CD4-positive, CD25-positive, alpha-beta regulatory T cell (primary cell): ENCODE results near the gene AGFG1. TPM values are rescaled to one million over a fixed set of nuclear protein-coding genes. Genes with fewer than 3 reads are reported as not detected.

Experiments used
- ATAC-seq, 2 donors: fragments of 150-1000 bp; cut with Tn5 transposase; one replicate each; pipeline ENCODE4 v1.10.0; 2021; ENCODE audit warnings: low read depth in 2 of 2, moderate number of reproducible peaks in 2 of 2, moderate library complexity in 1 of 2
- DNase-seq, 3 donors: peaks; one replicate each; pipeline versions ENCODE4 v3.0.0 to v3.0.0-alpha.2; 2012 to 2022; ENCODE audit warnings: mixed read lengths in 1 of 3
- H3K27ac ChIP-seq: one replicate; pipeline ENCODE4 v1.7.0; 2013; ENCODE audit warnings: mild to moderate bottlenecking, low read length; ENCODE audit not compliant: insufficient read depth, poor library complexity, severe bottlenecking
- H3K27me3 ChIP-seq: one replicate; pipeline ENCODE4 v1.7.0; 2013; ENCODE audit warnings: low read length; ENCODE audit not compliant: control insufficient read depth, insufficient read depth
- H3K36me3 ChIP-seq: one replicate; pipeline ENCODE4 v1.7.0; 2013; ENCODE audit warnings: mild to moderate bottlenecking, low read length, moderate library complexity; ENCODE audit not compliant: control insufficient read depth, insufficient read depth
- H3K4me1 ChIP-seq: 2 replicates; pipeline ENCODE4 v1.7.0; 2013; ENCODE audit warnings: mild to moderate bottlenecking, low read length; ENCODE audit not compliant: insufficient read depth, control insufficient read depth, poor library complexity, severe bottlenecking
- H3K4me3 ChIP-seq: one replicate; pipeline ENCODE4 v1.7.0; 2013; ENCODE audit warnings: low read depth, mild to moderate bottlenecking, low read length, moderate library complexity
- H3K9me3 ChIP-seq, 2 experiments: 1 replicate in 1 of 2; 2 replicates in 1 of 2; pipeline ENCODE4 v1.7.0; 2013; ENCODE audit warnings: low read length in 2 of 2, mild to moderate bottlenecking in 1 of 2, moderate library complexity in 1 of 2; ENCODE audit not compliant: control insufficient read depth in 2 of 2
- H3K27ac Mint-ChIP-seq, 3 donors: one replicate each; pipeline ENCODE4 v1.8.0; 2020 to 2022; ENCODE audit warnings: mild to moderate bottlenecking in 3 of 3, mixed read lengths in 3 of 3, moderate library complexity in 2 of 3
- H3K27me3 Mint-ChIP-seq: one replicate; pipeline ENCODE4 v1.8.0; 2022; ENCODE audit warnings: mild to moderate bottlenecking, mixed read lengths
- H3K36me3 Mint-ChIP-seq: one replicate; pipeline ENCODE4 v1.8.0; 2020; ENCODE audit warnings: mixed read lengths
- H3K4me1 Mint-ChIP-seq, 4 donors: one replicate each; pipeline ENCODE4 v1.8.0; 2020 to 2022; ENCODE audit warnings: mixed read lengths in 4 of 4, mild to moderate bottlenecking in 1 of 4
- H3K4me3 Mint-ChIP-seq, 4 donors: one replicate each; pipeline ENCODE4 v1.8.0; 2020 to 2022; ENCODE audit warnings: mild to moderate bottlenecking in 4 of 4, mixed read lengths in 4 of 4, moderate library complexity in 3 of 4
- H3K9me3 Mint-ChIP-seq, 7 donors: one replicate each; pipeline ENCODE4 v1.8.0; 2020 to 2022; ENCODE audit warnings: mixed read lengths in 7 of 7, mild to moderate bottlenecking in 3 of 7, moderate library complexity in 2 of 7
- polyA plus RNA-seq, 4 donors: library from polyadenylated mRNA; unstranded; fragments of 300-500 nt; fragmentation: Illumina TruSeq; gene quantifications; one replicate each; pipeline ENCODE4 v1.2.3, GENCODE V29; 2021
- total RNA-seq: library from RNA; stranded (reverse); gene quantifications from one replicate; pipeline ENCODE4 v1.2.3, GENCODE V29; 2022

AGFG1 gene, protein sequence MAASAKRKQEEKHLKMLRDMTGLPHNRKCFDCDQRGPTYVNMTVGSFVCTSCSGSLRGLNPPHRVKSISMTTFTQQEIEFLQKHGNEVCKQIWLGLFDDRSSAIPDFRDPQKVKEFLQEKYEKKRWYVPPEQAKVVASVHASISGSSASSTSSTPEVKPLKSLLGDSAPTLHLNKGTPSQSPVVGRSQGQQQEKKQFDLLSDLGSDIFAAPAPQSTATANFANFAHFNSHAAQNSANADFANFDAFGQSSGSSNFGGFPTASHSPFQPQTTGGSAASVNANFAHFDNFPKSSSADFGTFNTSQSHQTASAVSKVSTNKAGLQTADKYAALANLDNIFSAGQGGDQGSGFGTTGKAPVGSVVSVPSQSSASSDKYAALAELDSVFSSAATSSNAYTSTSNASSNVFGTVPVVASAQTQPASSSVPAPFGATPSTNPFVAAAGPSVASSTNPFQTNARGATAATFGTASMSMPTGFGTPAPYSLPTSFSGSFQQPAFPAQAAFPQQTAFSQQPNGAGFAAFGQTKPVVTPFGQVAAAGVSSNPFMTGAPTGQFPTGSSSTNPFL
- total RNA-seq: 64.0 TPM
- polyA plus RNA-seq: 10 to 100 TPM; 14.9 to 28.7 (median 20.2) TPM

DNA sequence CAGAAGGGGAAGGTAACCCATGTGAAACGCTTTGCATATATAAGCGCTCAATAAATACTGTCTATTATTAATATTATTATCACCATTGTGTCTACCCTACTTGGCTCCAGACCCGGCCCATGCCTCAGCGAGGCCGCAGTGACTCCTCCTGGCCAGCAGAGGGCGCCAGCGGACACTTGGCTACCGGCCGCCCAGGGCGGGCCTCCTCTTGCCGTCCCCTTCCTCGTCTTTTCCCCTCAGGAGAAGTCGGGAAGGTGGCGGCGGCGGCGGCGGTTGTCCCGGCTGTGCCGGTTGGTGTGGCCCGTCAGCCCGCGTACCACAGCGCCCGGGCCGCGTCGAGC is at the start of gene AGFG1:
Gene AGFG1 (plus strand): TSS at position 233 of the 341 bp plus-strand sequence. CDS start 266 bp downstream, outside the sequence.
- Histone ChIP-seq H3K9me3 (no peaks in the 10 kb centered on the region), H3K27ac (peak within 1 kb of the TSS; percentile 69), H3K27me3 (no peaks in the 10 kb centered on the region), H3K36me3 (no peaks in the 10 kb centered on the region), H3K4me1 (peaks cover 22% of the 10 kb centered on the region), H3K4me3 (peak within 1 kb of the TSS; percentile 85)
- DNase-seq (peak; percentile 74 to 84 (median 83)), ATAC-seq (peak; percentile 92 to 94)
- H3K4me3 Mint-ChIP-seq: peak within 1 kb of the TSS; percentile 91 to 100 (median 96)
- peak within 1 kb of the TSS; percentile 38 to 96 (median 92) for H3K27ac Mint-ChIP-seq
- peaks cover 0 to 2% (median 0%) of the 10 kb centered on the region in 7 donors for H3K9me3 Mint-ChIP-seq
- H3K4me1 Mint-ChIP-seq: peaks cover 32 to 54% (median 39%) of the 10 kb centered on the region in 4 donors
- H3K27me3 Mint-ChIP-seq: no peaks in the 10 kb centered on the region
- no peaks in the 10 kb centered on the region for H3K36me3 Mint-ChIP-seq

DNA sequence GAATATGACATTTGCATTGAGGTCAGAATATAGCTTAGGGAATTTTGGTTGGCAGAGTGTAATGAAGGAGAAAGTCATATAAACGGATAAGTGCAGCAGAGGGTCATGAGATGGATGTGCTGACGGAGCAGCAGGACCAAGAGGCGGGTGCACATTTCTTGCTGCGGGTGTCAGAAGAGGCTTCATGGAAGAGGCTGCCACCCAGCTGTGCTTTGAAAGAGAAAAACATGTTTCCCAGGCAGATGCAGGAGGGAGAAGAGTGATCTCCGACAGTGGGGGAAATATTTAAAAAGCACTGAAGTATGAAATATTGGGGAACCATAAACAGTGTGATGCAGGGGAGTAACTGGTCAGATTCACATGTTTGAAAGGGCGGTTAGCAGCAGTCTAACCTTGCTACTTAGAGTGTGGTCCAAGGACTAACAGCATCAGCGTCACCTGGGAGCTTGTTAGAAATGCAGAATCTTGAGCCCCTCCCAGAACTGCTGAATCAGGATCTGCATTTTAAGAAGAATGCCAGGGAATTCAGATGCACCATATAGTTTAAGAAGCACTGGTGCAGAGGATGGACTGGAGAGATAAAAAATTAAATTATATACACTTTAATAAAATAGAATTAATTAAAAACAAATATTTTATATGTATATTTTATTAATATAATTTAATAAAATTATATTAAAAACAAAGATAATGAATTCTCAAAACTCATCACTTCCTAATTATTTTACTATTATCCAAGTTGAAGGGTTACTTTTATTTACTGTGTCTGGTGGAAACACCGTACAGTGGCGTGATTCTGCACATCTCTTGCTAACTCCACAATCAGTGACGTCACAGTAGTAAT is 48.1 kb upstream of the AGFG1 start:
- peaks cover 4% of the 10 kb centered on the region for H3K27me3 Mint-ChIP-seq
- no peaks in the 10 kb centered on the region for H3K36me3 ChIP-seq
- no peak overlapping the region for H3K27ac Mint-ChIP-seq
- no peaks in the 10 kb centered on the region for H3K9me3 ChIP-seq
- H3K4me1 ChIP-seq: no peaks in the 10 kb centered on the region
- no peak for ATAC-seq
- no peaks in the 10 kb centered on the region for H3K27me3 ChIP-seq
- no peak overlapping the region for H3K4me3 Mint-ChIP-seq
- peaks cover 0 to 2% (median 0%) of the 10 kb centered on the region in 7 donors for H3K9me3 Mint-ChIP-seq
- H3K4me1 Mint-ChIP-seq: no peaks in the 10 kb centered on the region
- H3K4me3 ChIP-seq: no peak overlapping the region
- DNase-seq: no peak
- no peaks in the 10 kb centered on the region for H3K36me3 Mint-ChIP-seq
- no peak overlapping the region for H3K27ac ChIP-seq

DNA sequence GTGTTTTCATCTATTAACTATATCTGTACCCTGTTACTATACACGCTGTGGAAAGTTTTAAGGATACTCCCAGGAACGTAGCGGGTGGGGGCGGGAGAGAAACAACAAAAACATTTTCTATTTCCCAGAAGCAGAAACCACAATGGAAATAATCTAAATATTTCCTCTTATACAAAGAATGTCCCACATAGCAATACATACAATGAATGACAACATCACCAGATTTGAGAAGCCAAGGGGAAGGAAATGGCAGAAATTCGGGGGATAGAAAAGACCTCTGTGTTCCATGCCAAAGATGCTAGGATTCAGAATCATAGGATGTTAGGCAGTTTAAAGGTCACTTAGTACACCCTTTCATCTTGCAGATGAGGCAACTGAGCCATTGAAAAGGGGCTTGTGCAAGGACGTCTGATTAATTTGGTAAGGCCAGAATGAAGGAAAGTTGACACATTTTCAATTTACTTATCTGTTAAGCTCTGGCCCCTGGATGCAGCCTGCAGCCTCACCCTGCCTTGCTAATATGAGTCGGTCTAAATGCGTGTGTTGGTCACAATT is 43.1 kb upstream of the AGFG1 start:
- peaks cover 9 to 10% of the 10 kb centered on the region in 2 experiments for H3K9me3 ChIP-seq
- Mint-ChIP-seq H3K4me3 (no peak overlapping the region), H3K27me3 (peaks cover 7% of the 10 kb centered on the region), H3K9me3 (peaks cover 0 to 15% (median 7%) of the 10 kb centered on the region in 7 donors), H3K36me3 (no peaks in the 10 kb centered on the region), H3K27ac (no peak overlapping the region), H3K4me1 (no peaks in the 10 kb centered on the region)
- no peaks in the 10 kb centered on the region for H3K4me1 ChIP-seq
- no peak for ATAC-seq
- H3K27ac ChIP-seq: no peak overlapping the region
- no peaks in the 10 kb centered on the region for H3K27me3 ChIP-seq
- no peak overlapping the region for H3K4me3 ChIP-seq
- no peaks in the 10 kb centered on the region for H3K36me3 ChIP-seq
- no peak for DNase-seq

DNA sequence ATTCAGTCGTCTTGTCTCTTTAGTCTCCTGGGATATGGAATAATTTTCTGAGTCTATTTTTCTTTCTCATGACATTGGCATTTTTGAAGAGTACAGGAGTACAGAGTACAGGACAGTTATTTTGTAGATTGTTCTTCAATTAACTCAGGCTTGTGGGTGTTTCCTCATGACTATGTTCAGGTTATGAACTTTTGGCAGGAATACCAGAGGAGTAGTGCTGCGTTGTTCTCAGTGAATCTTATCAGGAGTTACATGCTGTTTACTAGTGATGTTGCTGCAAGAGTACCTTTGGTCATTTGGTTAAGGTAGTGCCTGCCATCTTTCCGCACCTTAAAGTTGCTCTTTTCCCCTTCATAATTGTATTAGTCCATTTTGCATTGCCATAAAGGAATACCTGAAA is 41.3 kb upstream of the AGFG1 start:
- H3K4me1 Mint-ChIP-seq: no peaks in the 10 kb centered on the region
- H3K4me1 ChIP-seq: no peaks in the 10 kb centered on the region
- H3K27ac Mint-ChIP-seq: no peak overlapping the region
- ATAC-seq (no peak), DNase-seq (no peak)
- no peaks in the 10 kb centered on the region for H3K36me3 Mint-ChIP-seq
- H3K9me3 Mint-ChIP-seq: peaks cover 0 to 19% (median 8%) of the 10 kb centered on the region in 7 donors
- H3K36me3 ChIP-seq: no peaks in the 10 kb centered on the region
- no peak overlapping the region for H3K4me3 Mint-ChIP-seq
- peaks cover 9 to 10% of the 10 kb centered on the region in 2 experiments for H3K9me3 ChIP-seq
- peaks cover 6% of the 10 kb centered on the region for H3K27me3 Mint-ChIP-seq
- H3K27me3 ChIP-seq: no peaks in the 10 kb centered on the region
- H3K4me3 ChIP-seq: no peak overlapping the region
- H3K27ac ChIP-seq: no peak overlapping the region

DNA sequence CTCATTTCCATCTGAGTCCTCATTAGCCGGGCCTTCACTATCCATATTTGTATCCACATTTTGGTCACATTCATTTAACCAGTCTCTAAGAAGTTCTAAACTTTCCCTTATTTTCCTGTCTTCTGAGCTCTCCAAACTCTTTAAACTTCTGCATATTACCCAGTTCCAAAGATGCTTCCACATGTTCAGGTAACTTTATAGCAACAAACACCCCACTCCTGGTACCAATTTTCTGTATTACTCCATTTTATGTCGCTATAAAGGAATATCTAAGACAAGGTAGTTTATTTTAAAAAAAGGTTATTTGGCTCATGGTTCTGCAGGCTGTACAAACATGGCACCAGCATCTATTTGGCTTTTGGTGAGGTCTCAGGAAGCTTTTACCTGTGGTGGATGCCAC is 38.8 kb upstream of the AGFG1 start:
- no peak for DNase-seq
- H3K36me3 Mint-ChIP-seq: no peaks in the 10 kb centered on the region
- Histone ChIP-seq H3K9me3 (peaks cover 9 to 10% of the 10 kb centered on the region in 2 experiments), H3K4me1 (no peaks in the 10 kb centered on the region), H3K27ac (no peak overlapping the region), H3K27me3 (no peaks in the 10 kb centered on the region), H3K36me3 (no peaks in the 10 kb centered on the region), H3K4me3 (no peak overlapping the region)
- no peak overlapping the region for H3K4me3 Mint-ChIP-seq
- no peak overlapping the region for H3K27ac Mint-ChIP-seq
- H3K9me3 Mint-ChIP-seq: peaks cover 0 to 19% (median 8%) of the 10 kb centered on the region in 7 donors
- ATAC-seq: no peak
- peaks cover 4% of the 10 kb centered on the region for H3K27me3 Mint-ChIP-seq
- H3K4me1 Mint-ChIP-seq: no peaks in the 10 kb centered on the region

DNA sequence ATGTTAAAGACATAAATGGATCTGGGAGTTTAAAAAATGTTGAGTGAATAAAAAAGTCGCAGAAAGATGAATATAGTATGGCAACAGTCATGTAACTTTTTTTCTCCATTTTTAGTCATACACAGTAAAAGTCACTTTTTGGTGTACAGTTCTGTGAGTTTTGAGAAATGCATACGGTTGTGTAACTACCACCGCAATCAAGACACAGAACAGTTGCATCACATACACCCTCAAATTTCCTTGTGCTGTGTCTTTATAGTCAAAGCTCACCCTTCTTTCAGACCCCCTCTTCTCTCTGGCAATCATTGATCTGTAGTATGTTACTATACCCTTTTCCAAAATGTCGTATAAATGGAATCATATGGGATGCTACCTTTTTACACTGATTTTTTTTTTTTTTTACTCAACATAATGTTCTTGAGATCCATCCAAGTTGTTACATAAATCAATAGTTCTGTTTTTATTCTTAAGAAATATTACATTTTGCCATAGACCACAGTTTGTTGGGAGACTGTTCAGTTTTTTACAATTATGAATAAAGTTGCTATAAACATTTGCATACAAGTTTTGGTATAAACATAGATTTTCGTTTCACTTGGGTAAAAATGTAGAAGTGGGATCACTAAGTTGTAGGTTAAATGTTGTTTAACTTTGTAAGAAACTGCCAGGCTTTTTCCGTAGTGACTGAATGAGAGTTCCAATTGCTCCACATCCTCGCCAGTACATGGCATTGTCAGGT is 35.4 kb upstream of the AGFG1 start:
- Mint-ChIP-seq H3K27me3 (no peaks in the 10 kb centered on the region), H3K36me3 (no peaks in the 10 kb centered on the region), H3K4me3 (no peak overlapping the region), H3K4me1 (no peaks in the 10 kb centered on the region), H3K9me3 (peaks cover 0 to 19% (median 8%) of the 10 kb centered on the region in 7 donors), H3K27ac (no peak overlapping the region)
- ATAC-seq (no peak), DNase-seq (no peak)
- no peak overlapping the region for H3K4me3 ChIP-seq
- H3K36me3 ChIP-seq: no peaks in the 10 kb centered on the region
- H3K4me1 ChIP-seq: no peaks in the 10 kb centered on the region
- peaks cover 9 to 10% of the 10 kb centered on the region in 2 experiments for H3K9me3 ChIP-seq
- no peaks in the 10 kb centered on the region for H3K27me3 ChIP-seq
- H3K27ac ChIP-seq: no peak overlapping the region

DNA sequence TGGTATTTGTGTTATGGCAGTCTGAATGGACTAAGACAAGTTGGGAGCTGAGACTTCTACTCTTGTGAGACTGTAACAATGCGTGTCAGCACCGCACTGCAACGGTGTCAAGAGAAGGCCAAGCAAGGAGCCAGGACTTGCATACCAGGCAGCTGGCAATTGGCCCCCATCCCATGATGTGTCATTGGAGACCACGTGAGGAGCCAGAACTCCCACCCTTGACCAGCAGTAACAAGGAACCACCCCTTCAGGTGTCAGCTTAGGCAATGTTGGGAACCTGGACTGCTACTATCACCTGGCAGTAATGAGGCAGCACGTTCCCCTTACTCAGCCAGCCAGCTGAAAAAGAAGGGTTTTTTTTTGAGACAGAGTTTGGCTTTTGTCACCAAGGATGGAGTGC is 32.7 kb upstream of the AGFG1 start:
- Histone ChIP-seq H3K9me3 (no peaks in the 10 kb centered on the region), H3K4me1 (no peaks in the 10 kb centered on the region), H3K4me3 (no peak overlapping the region), H3K36me3 (no peaks in the 10 kb centered on the region), H3K27ac (no peak overlapping the region), H3K27me3 (no peaks in the 10 kb centered on the region)
- Mint-ChIP-seq H3K4me1 (no peaks in the 10 kb centered on the region), H3K36me3 (no peaks in the 10 kb centered on the region), H3K9me3 (peaks cover 0 to 4% (median 0%) of the 10 kb centered on the region in 7 donors), H3K4me3 (no peak overlapping the region), H3K27me3 (no peaks in the 10 kb centered on the region), H3K27ac (no peak overlapping the region)
- ATAC-seq: no peak
- no peak for DNase-seq
